Uterus (tissue), 4 donors: Measurements from ENCODE around the gene BBS9. TPM values are rescaled to one million over a fixed set of nuclear protein-coding genes. Genes with fewer than 3 reads are reported as not detected.
"Not testable (repeated sequence)": the region's sequence is repeated elsewhere in the genome, so short reads cannot be mapped to it uniquely, and the experiment has no call there.

Experiments used
- DNase-seq, 2 donors: peaks; one replicate each; pipeline ENCODE4 v3.0.0-alpha.2; 2019 to 2020
- H3K27ac ChIP-seq, 2 donors: fragments of 200-600 bp; sonication (generic); 1 replicate in 1 of 2; 2 replicates in 1 of 2; pipeline ENCODE4 v1.5.1; 2016 to 2018
- H3K27me3 ChIP-seq, 2 donors: fragments of 200-600 bp; sonication (generic); one replicate each; pipeline ENCODE4 v1.5.1; 2018 to 2019; ENCODE audit warnings: control low read depth in 1 of 2
- H3K36me3 ChIP-seq, 2 donors: fragments of 200-600 bp; sonication (generic); one replicate each; pipeline ENCODE4 v1.5.1; 2019; ENCODE audit warnings: control low read depth in 1 of 2
- H3K4me1 ChIP-seq, 2 donors: fragments of 200-600 bp; sonication (generic); one replicate each; pipeline ENCODE4 v1.5.1; 2018 to 2019; ENCODE audit warnings: control low read depth in 1 of 2
- H3K4me3 ChIP-seq, 2 donors: fragments of 200-600 bp; sonication (generic); 1 replicate in 1 of 2; 2 replicates in 1 of 2; pipeline ENCODE4 v1.5.1; 2018 to 2019; ENCODE audit warnings: mild to moderate bottlenecking in 1 of 2
- H3K9me3 ChIP-seq, 2 donors: fragments of 200-600 bp; sonication (generic); one replicate each; pipeline ENCODE4 v1.5.1; 2019; ENCODE audit warnings: control low read depth in 1 of 2
- CTCF ChIP-seq, 4 experiments: fragments of 200-600 bp in 2 of 4; fragments of 450-650 bp in 2 of 4; sonication (generic) in 2 of 4; IDR thresholded peaks; one replicate each; pipeline ENCODE4 v1.5.1; 2016 to 2019; ENCODE audit warnings: antibody characterized with exemption in 4 of 4, mild to moderate bottlenecking in 2 of 4, moderate library complexity in 1 of 4
- POLR2A ChIP-seq, 2 donors: fragments of 450-650 bp; IDR thresholded peaks; one replicate each; pipeline ENCODE4 v1.6.1; 2016; ENCODE audit warnings: antibody characterized with exemption in 2 of 2, mild to moderate bottlenecking in 1 of 2, moderate library complexity in 1 of 2
- intact Hi-C: fragments of 100-400 bp; cut with DNase I; formaldehyde crosslinking; loops from one replicate; pipeline ENCODE4 v1.15.1; 2023; ENCODE audit warnings: low total_unique reads
- total RNA-seq, 4 donors: library from RNA; depleted of rRNA in 3 of 4; stranded (reverse); fragments of >200 nt in 3 of 4; gene quantifications; one replicate each; pipeline versions ENCODE4 v1.1.0 to v1.2.4, GENCODE V29; 2014 to 2023
- donor health status: DM: yes; HTN: yes; CAD: no.

Gene BBS9
- total RNA-seq, 4 donors from 2014 or later, result 24.1 to 77.4 (median 39.4) TPM

DNA sequence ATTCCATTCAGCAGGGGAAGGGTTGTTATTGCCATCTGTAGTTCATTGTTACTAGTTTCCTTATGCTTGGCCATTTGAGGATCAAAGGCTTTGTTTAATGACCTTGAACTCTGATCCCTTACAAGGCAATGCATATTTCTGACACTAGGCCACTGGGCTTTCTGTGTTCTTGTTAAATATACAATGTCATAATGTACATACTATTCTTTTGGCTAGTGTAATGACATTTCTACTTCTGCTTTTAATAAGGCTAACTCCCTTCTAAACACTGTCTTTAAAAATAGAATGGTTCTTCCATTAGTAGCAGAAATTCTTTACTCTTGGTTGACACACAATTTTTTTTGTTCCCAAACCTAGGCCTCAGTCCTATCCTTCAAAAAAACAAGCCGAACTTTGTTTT, 86.6 kb downstream of the BBS9 start:
- no peaks in the 10 kb centered on the region for H3K4me1 ChIP-seq
- TF ChIP-seq POLR2A (IDR thresholded peaks at IDR 0.05), result no peak
- TF ChIP-seq CTCF (IDR thresholded peaks at IDR 0.05), result no peak
- no peak for DNase-seq
- no peaks in the 10 kb centered on the region for H3K27me3 ChIP-seq
- H3K36me3 ChIP-seq, result no peaks in the 10 kb centered on the region
- H3K9me3 ChIP-seq, result no peaks in the 10 kb centered on the region
- H3K27ac ChIP-seq, result no peak overlapping the region
- intact Hi-C loops, result no loop called here
- no peak overlapping the region for H3K4me3 ChIP-seq

DNA sequence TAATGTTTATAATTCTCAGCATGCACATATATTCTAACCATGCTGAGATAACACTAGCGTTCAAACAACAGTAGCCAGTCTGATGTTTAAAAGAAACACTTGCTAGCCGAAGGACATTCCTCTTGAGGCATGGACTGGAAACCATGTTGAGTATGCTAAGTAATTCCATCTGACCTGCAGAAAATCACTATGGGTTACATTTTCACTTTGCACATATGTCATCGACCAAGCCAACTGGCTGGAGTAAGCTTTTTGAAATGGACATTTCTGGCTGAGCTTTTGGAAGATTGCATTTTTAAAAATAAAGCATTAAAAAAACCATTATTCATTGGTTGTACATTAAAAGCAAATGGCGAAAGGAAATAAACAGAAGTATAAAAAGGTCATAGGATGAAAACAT, 88.2 kb downstream of the BBS9 start:
- no peaks in the 10 kb centered on the region for H3K36me3 ChIP-seq
- intact Hi-C loops, result no loop called here
- TF ChIP-seq POLR2A (IDR thresholded peaks at IDR 0.05) (no peak), CTCF (IDR thresholded peaks at IDR 0.05) (no peak)

GRCh38 chr7:33218841-33219535, 89.6 kb downstream of the BBS9 start:
- H3K4me3 ChIP-seq, H3K4me1 ChIP-seq, intact Hi-C loops, DNase-seq, H3K27ac ChIP-seq, H3K9me3 ChIP-seq, H3K36me3 ChIP-seq, H3K27me3 ChIP-seq: not testable (repeated sequence)

More for the DNA sequence above, 88.2 kb downstream of the BBS9 start:
- no peaks in the 10 kb centered on the region for H3K4me1 ChIP-seq
- H3K9me3 ChIP-seq, result no peaks in the 10 kb centered on the region
- H3K27me3 ChIP-seq, result no peaks in the 10 kb centered on the region
- no peak overlapping the region for H3K27ac ChIP-seq
- H3K4me3 ChIP-seq, result no peak overlapping the region
- DNase-seq, result no peak

DNA sequence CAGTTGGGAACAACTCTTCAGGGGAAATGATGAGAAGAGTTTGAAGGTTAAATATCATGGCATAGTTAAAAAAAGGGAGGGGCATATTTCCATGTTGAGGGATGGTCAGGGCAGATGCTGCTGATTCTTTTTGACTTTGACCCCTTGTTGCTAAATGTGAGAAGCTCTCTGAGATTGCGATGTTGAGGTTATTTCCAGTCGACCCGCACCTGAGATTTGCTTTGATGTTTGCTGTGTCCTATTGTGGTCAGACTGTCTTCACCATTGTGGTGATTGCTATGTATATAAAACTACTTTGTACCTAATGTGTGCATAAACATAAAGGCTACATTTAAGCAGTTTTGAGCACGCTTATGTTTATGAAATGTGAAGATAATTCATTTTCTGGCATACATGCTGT, 90.9 kb downstream of the BBS9 start:
- Histone ChIP-seq H3K27me3 (no peaks in the 10 kb centered on the region), H3K27ac (no peak overlapping the region), H3K9me3 (no peaks in the 10 kb centered on the region), H3K4me1 (no peaks in the 10 kb centered on the region), H3K36me3 (no peaks in the 10 kb centered on the region), H3K4me3 (no peak overlapping the region)
- no peak for DNase-seq
- intact Hi-C loops, result no loop called here
- TF ChIP-seq POLR2A (IDR thresholded peaks at IDR 0.05) (no peak), CTCF (IDR thresholded peaks at IDR 0.05) (no peak)

- intact Hi-C loops, result no loop called here
- TF ChIP-seq POLR2A (IDR thresholded peaks at IDR 0.05) (no peak), CTCF (IDR thresholded peaks at IDR 0.05) (no peak)
- H3K9me3 ChIP-seq, result no peaks in the 10 kb centered on the region
- no peaks in the 10 kb centered on the region for H3K27me3 ChIP-seq
- no peaks in the 10 kb centered on the region for H3K36me3 ChIP-seq
- H3K4me3 ChIP-seq, result no peak overlapping the region
- no peak overlapping the region for H3K27ac ChIP-seq
- no peaks in the 10 kb centered on the region for H3K4me1 ChIP-seq
- no peak for DNase-seq
Measured at GRCh38 chr7:33221390-33221789, 92.0 kb downstream of the BBS9 start.
